Neuronal stem cell (in vitro differentiated cells): ENCODE data around the gene GLRA1.

Source experiments
- DNase-seq: peaks from one replicate; pipeline ENCODE4 v3.0.0-alpha.2; 2013; ENCODE audit warnings: low spot score
- H2AFZ ChIP-seq: one replicate; pipeline ENCODE4 v1.6.1; 2013; ENCODE audit warnings: mild to moderate bottlenecking, low read length, inconsistent platforms
- H2AK5ac ChIP-seq: 2 replicates; pipeline ENCODE4 v1.6.1; 2013; ENCODE audit warnings: low read depth, mild to moderate bottlenecking, inconsistent platforms, low read length, moderate library complexity, mixed read lengths
- H2BK120ac ChIP-seq: 2 replicates; pipeline ENCODE4 v1.6.1; 2013; ENCODE audit warnings: low read depth, mild to moderate bottlenecking, inconsistent platforms, low read length, moderate library complexity, mixed read lengths
- H2BK12ac ChIP-seq: one replicate; pipeline ENCODE4 v1.6.1; 2013; ENCODE audit warnings: low read length, inconsistent platforms
- H2BK15ac ChIP-seq: 2 replicates; pipeline ENCODE4 v1.6.1; 2013; ENCODE audit warnings: mild to moderate bottlenecking, low read length, inconsistent platforms, mixed read lengths
- H2BK5ac ChIP-seq: one replicate; pipeline ENCODE4 v1.6.1; 2013; ENCODE audit warnings: inconsistent platforms, mild to moderate bottlenecking, low read length, moderate library complexity
- H3K14ac ChIP-seq: one replicate; pipeline ENCODE4 v1.6.1; 2013; ENCODE audit warnings: low read length, inconsistent platforms
- H3K18ac ChIP-seq: 2 replicates; pipeline ENCODE4 v1.6.1; 2013; ENCODE audit warnings: low read length, inconsistent platforms
- H3K23ac ChIP-seq: 2 replicates; pipeline ENCODE4 v1.6.1; 2013; ENCODE audit warnings: low read depth, mild to moderate bottlenecking, mixed read lengths, low read length, inconsistent platforms; ENCODE audit not compliant: poor library complexity
- H3K27ac ChIP-seq: replicated peaks from 3 replicates; pipeline ENCODE4 v1.5.1; 2013; ENCODE audit warnings: low read length, inconsistent platforms
- H3K27me3 ChIP-seq, 3 experiments: 2 replicates each; pipeline ENCODE4 v1.6.1; 2013; ENCODE audit warnings: low read length in 3 of 3, mild to moderate bottlenecking in 2 of 3, inconsistent platforms in 1 of 3, low read depth in 1 of 3, mixed read lengths in 1 of 3, moderate library complexity in 1 of 3; ENCODE audit not compliant: control insufficient read depth in 3 of 3, insufficient read depth in 3 of 3
- H3K36me3 ChIP-seq, 2 donors: replicated peaks in 1 of 2; 2 replicates each; pipeline ENCODE4 v1.6.1; 2013; ENCODE audit warnings: low read length in 2 of 2; ENCODE audit not compliant: control insufficient read depth in 2 of 2, insufficient read depth in 2 of 2
- H3K4ac ChIP-seq: 2 replicates; pipeline ENCODE4 v1.6.1; 2013; ENCODE audit warnings: inconsistent platforms, mild to moderate bottlenecking, low read length, moderate library complexity
- H3K4me1 ChIP-seq, 2 donors: 1 replicate in 1 of 2; 2 replicates in 1 of 2; pipeline ENCODE4 v1.6.1; 2013; ENCODE audit warnings: low read length in 2 of 2, low read depth in 1 of 2; ENCODE audit not compliant: control insufficient read depth in 2 of 2, insufficient read depth in 1 of 2
- H3K4me2 ChIP-seq: one replicate; pipeline ENCODE4 v1.6.1; 2013; ENCODE audit warnings: mild to moderate bottlenecking, low read length, inconsistent platforms; ENCODE audit not compliant: insufficient read depth, poor library complexity, severe bottlenecking
- H3K4me3 ChIP-seq, 2 donors: 2 replicates each; pipeline ENCODE4 v1.5.1; 2013; ENCODE audit warnings: low read length in 2 of 2, mild to moderate bottlenecking in 2 of 2, inconsistent platforms in 1 of 2, moderate library complexity in 1 of 2
- H3K79me1 ChIP-seq: one replicate; pipeline ENCODE4 v1.6.1; 2013; ENCODE audit warnings: low read depth, mild to moderate bottlenecking, inconsistent platforms, low read length, moderate library complexity
- H3K9ac ChIP-seq: one replicate; pipeline ENCODE4 v1.6.1; 2013; ENCODE audit warnings: mild to moderate bottlenecking, low read depth, low read length, inconsistent platforms; ENCODE audit not compliant: poor library complexity
- H3K9me3 ChIP-seq, 2 donors: replicated peaks in 1 of 2; 2 replicates each; pipeline versions ENCODE3 to v1.6.1; 2013; ENCODE audit warnings: low read length in 2 of 2, mild to moderate bottlenecking in 2 of 2, inconsistent platforms in 1 of 2, low read depth in 1 of 2, mixed read lengths in 1 of 2, moderate library complexity in 1 of 2; ENCODE audit not compliant: control insufficient read depth in 2 of 2, insufficient read depth in 1 of 2
- H4K8ac ChIP-seq: one replicate; pipeline ENCODE4 v1.6.1; 2013; ENCODE audit warnings: low read depth, mild to moderate bottlenecking, inconsistent platforms, low read length, moderate library complexity
- H4K91ac ChIP-seq: one replicate; pipeline ENCODE4 v1.6.1; 2013; ENCODE audit warnings: low read length, low read depth, mild to moderate bottlenecking, inconsistent platforms; ENCODE audit not compliant: poor library complexity
- WGBS, 2 donors: extraction: QIAGEN DNeasy Blood & Tissue Kit; methylation state at CpG; one replicate each; pipeline ENCODE4 v1.1.7; 2013; ENCODE audit warnings: missing lambda C conversion rate in 2 of 2, mixed read lengths in 1 of 2; ENCODE audit not compliant: insufficient read length in 2 of 2, insufficient replicate concordance in 1 of 2; ENCODE audit errors: extremely low coverage in 2 of 2; 5-methylcytosine and 5-hydroxymethylcytosine counted together

Gene GLRA1

GRCh38 chr5:151800532-151800931, 124.1 kb downstream of the GLRA1 start:
- Histone ChIP-seq H2BK120ac (no peak overlapping the region), H3K14ac (no peak overlapping the region), H2BK15ac (no peak overlapping the region), H3K9me3 (no peaks in the 10 kb centered on the region), H3K18ac (no peak overlapping the region), H3K36me3 (peaks cover 30 to 98% of the 10 kb centered on the region in 2 donors), H2AFZ (no peak overlapping the region), H3K4me3 (no peak overlapping the region), H3K4me2 (no peak overlapping the region), H3K79me1 (peaks cover 7% of the 10 kb centered on the region), H3K4ac (no peak overlapping the region), H3K27ac (no peak overlapping the region), H3K23ac (no peak overlapping the region), H2BK12ac (no peak overlapping the region), H3K27me3 (no peaks in the 10 kb centered on the region), H4K8ac (no peak overlapping the region), H3K9ac (no peak overlapping the region), H3K4me1 (no peaks in the 10 kb centered on the region), H4K91ac (no peak overlapping the region), H2BK5ac (no peak overlapping the region), H2AK5ac (no peak overlapping the region)
- no CpG with 5 or more reads among the region's 2 CpGs for WGBS, 2 donors
- DNase-seq = no peak

- no peak for DNase-seq
- Histone ChIP-seq H2AFZ (no peak overlapping the region), H3K9ac (no peak overlapping the region), H3K9me3 (no peaks in the 10 kb centered on the region), H4K8ac (no peak overlapping the region), H4K91ac (no peak overlapping the region), H3K4me2 (no peak overlapping the region), H3K27me3 (no peaks in the 10 kb centered on the region), H3K18ac (no peak overlapping the region), H3K27ac (no peak overlapping the region), H3K14ac (no peak overlapping the region), H3K79me1 (peaks cover 7% of the 10 kb centered on the region), H2BK12ac (no peak overlapping the region), H3K4ac (no peak overlapping the region), H2BK120ac (no peak overlapping the region), H2AK5ac (no peak overlapping the region), H2BK15ac (no peak overlapping the region), H2BK5ac (no peak overlapping the region), H3K36me3 (peaks cover 33 to 98% of the 10 kb centered on the region in 2 donors), H3K23ac (no peak overlapping the region), H3K4me3 (no peak overlapping the region), H3K4me1 (no peaks in the 10 kb centered on the region)
- no CpG with 5 or more reads among the region's 3 CpGs for WGBS, 2 donors
Measured at GRCh38 chr5:151799407-151799806, 125.2 kb downstream of the GLRA1 start.

GRCh38 chr5:151798674-151799073, 126.0 kb downstream of the GLRA1 start:
- Histone ChIP-seq H3K79me1 (peaks cover 5% of the 10 kb centered on the region), H3K36me3 (peaks cover 36 to 98% of the 10 kb centered on the region in 2 donors), H3K4me1 (no peaks in the 10 kb centered on the region)

DNA sequence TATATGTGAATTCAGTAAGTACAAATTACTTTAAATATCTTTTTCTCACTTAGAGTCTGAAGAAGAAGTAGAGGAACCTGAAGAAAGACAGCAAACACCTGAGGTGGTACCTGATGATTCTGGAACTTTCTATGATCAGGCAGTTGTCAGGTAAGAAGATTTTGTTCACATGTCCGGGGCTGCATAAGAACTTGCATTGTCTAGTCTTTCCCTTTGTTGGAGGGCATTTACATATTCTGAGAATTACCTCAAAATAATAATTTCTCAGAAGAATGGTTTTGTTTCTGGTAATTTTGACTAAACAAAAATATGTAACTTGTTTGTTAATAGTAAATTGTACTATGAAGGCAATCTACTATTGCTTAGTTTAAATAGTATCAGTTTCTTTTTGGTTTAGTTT, 129.2 kb downstream of the GLRA1 start:
- Histone ChIP-seq H3K18ac (no peak overlapping the region), H3K9ac (no peak overlapping the region), H3K27me3 (no peaks in the 10 kb centered on the region), H2AK5ac (no peak overlapping the region), H2AFZ (no peak overlapping the region), H3K79me1 (peaks cover 4% of the 10 kb centered on the region), H3K36me3 (peaks cover 38 to 100% of the 10 kb centered on the region in 2 donors), H2BK5ac (no peak overlapping the region), H2BK12ac (no peak overlapping the region), H4K91ac (no peak overlapping the region), H3K4me1 (no peaks in the 10 kb centered on the region), H3K4me3 (no peak overlapping the region), H3K4ac (no peak overlapping the region), H2BK120ac (no peak overlapping the region), H3K14ac (no peak overlapping the region), H3K27ac (no peak overlapping the region), H2BK15ac (no peak overlapping the region), H3K9me3 (no peaks in the 10 kb centered on the region), H4K8ac (no peak overlapping the region), H3K4me2 (no peak overlapping the region), H3K23ac (no peak overlapping the region)
- DNase-seq = no peak
- no CpG with 5 or more reads among the region's 1 CpG for WGBS, 2 donors

More at GRCh38 chr5:151798674-151799073, 126.0 kb downstream of the GLRA1 start:
- H3K27ac ChIP-seq = no peak overlapping the region
- no peak overlapping the region for H3K14ac ChIP-seq
- H4K8ac ChIP-seq = no peak overlapping the region
- no peak overlapping the region for H3K18ac ChIP-seq
- H3K4me3 ChIP-seq = no peak overlapping the region
- no peak overlapping the region for H3K4me2 ChIP-seq
- H2AFZ ChIP-seq = no peak overlapping the region
- H3K23ac ChIP-seq = no peak overlapping the region
- no peak for DNase-seq
- H3K4ac ChIP-seq = no peak overlapping the region
- H2BK120ac ChIP-seq = no peak overlapping the region
- H2AK5ac ChIP-seq = no peak overlapping the region
- no peak overlapping the region for H4K91ac ChIP-seq
- H3K9ac ChIP-seq = no peak overlapping the region
- no peak overlapping the region for H2BK15ac ChIP-seq
- WGBS, 2 donors = no CpG with 5 or more reads among the region's 3 CpGs
- no peak overlapping the region for H2BK12ac ChIP-seq
- H2BK5ac ChIP-seq = no peak overlapping the region
- H3K27me3 ChIP-seq = no peaks in the 10 kb centered on the region
- H3K9me3 ChIP-seq = no peaks in the 10 kb centered on the region
